Skeletal muscle satellite cell (primary cell): ENCODE data around the gene PPP1R9A.

Experiments
- H3K27me3 ChIP-seq: 2 replicates; pipeline ENCODE4 v1.7.0; 2013; ENCODE audit warnings: low read length; ENCODE audit not compliant: control insufficient read depth, insufficient read depth
- H3K36me3 ChIP-seq: 2 replicates; pipeline ENCODE4 v1.7.0; 2013; ENCODE audit warnings: mild to moderate bottlenecking, control low read depth, low read length; ENCODE audit not compliant: insufficient read depth
- H3K4me1 ChIP-seq: 2 replicates; pipeline ENCODE4 v1.7.0; 2013; ENCODE audit warnings: low read length; ENCODE audit not compliant: control insufficient read depth, insufficient read depth
- H3K4me2 ChIP-seq: 2 replicates; pipeline ENCODE4 v1.7.0; 2013; ENCODE audit warnings: mild to moderate bottlenecking, low read length
- H3K4me3 ChIP-seq: 2 replicates; pipeline ENCODE4 v1.7.0; 2013; ENCODE audit warnings: low read length
- H3K9ac ChIP-seq: 2 replicates; pipeline ENCODE4 v1.7.0; 2013; ENCODE audit warnings: mild to moderate bottlenecking, low read depth, low read length, moderate library complexity
- H3K9me3 ChIP-seq: replicated peaks from 2 replicates; pipeline ENCODE4 v1.7.0; 2013; ENCODE audit warnings: mild to moderate bottlenecking, control low read depth, low read length

PPP1R9A gene

GRCh38 chr7:94955807-94956206 lies 48.4 kb downstream of the PPP1R9A start:
- Histone ChIP-seq H3K9ac (no peak overlapping the region), H3K9me3 (no peaks in the 10 kb centered on the region), H3K4me3 (no peak overlapping the region), H3K4me2 (no peak overlapping the region), H3K36me3 (no peaks in the 10 kb centered on the region), H3K27me3 (no peaks in the 10 kb centered on the region), H3K4me1 (no peaks in the 10 kb centered on the region)

- Histone ChIP-seq H3K4me2 (no peak overlapping the region), H3K27me3 (no peaks in the 10 kb centered on the region), H3K36me3 (no peaks in the 10 kb centered on the region), H3K9ac (no peak overlapping the region), H3K4me1 (no peaks in the 10 kb centered on the region), H3K4me3 (no peak overlapping the region), H3K9me3 (no peaks in the 10 kb centered on the region)
Observed at GRCh38 chr7:94957061-94957460, 49.7 kb downstream of the PPP1R9A start.

- no peaks in the 10 kb centered on the region for H3K4me1 ChIP-seq
- H3K4me2 ChIP-seq = no peak overlapping the region
- no peaks in the 10 kb centered on the region for H3K27me3 ChIP-seq
- no peak overlapping the region for H3K4me3 ChIP-seq
- H3K36me3 ChIP-seq = no peaks in the 10 kb centered on the region
- H3K9ac ChIP-seq = no peak overlapping the region
- no peaks in the 10 kb centered on the region for H3K9me3 ChIP-seq
Observed at GRCh38 chr7:94962661-94963060, 55.3 kb downstream of the PPP1R9A start.

- Histone ChIP-seq H3K4me2 (no peak overlapping the region), H3K36me3 (no peaks in the 10 kb centered on the region), H3K9me3 (no peaks in the 10 kb centered on the region), H3K9ac (no peak overlapping the region), H3K27me3 (no peaks in the 10 kb centered on the region), H3K4me3 (no peak overlapping the region), H3K4me1 (peaks cover 25% of the 10 kb centered on the region)
Observed at GRCh38 chr7:94969434-94970084, 62.2 kb downstream of the PPP1R9A start.

- Histone ChIP-seq H3K36me3 (no peaks in the 10 kb centered on the region), H3K9me3 (no peaks in the 10 kb centered on the region), H3K27me3 (no peaks in the 10 kb centered on the region), H3K4me3 (no peak overlapping the region), H3K4me1 (peaks cover 29% of the 10 kb centered on the region), H3K9ac (no peak overlapping the region), H3K4me2 (no peak overlapping the region)
Observed at GRCh38 chr7:94970085-94970576, 62.7 kb downstream of the PPP1R9A start.

- peaks cover 37% of the 10 kb centered on the region for H3K4me1 ChIP-seq
- H3K4me2 ChIP-seq = peak overlapping the region; percentile 25
- H3K9ac ChIP-seq = no peak overlapping the region
- H3K36me3 ChIP-seq = no peaks in the 10 kb centered on the region
- H3K27me3 ChIP-seq = no peaks in the 10 kb centered on the region
- H3K9me3 ChIP-seq = no peaks in the 10 kb centered on the region
- H3K4me3 ChIP-seq = no peak overlapping the region
Observed at GRCh38 chr7:94971051-94971867, 63.9 kb downstream of the PPP1R9A start.

GRCh38 chr7:94972296-94972695 lies 64.9 kb downstream of the PPP1R9A start:
- Histone ChIP-seq H3K4me3 (no peak overlapping the region), H3K4me1 (peaks cover 37% of the 10 kb centered on the region), H3K36me3 (no peaks in the 10 kb centered on the region), H3K9ac (no peak overlapping the region), H3K27me3 (no peaks in the 10 kb centered on the region), H3K9me3 (no peaks in the 10 kb centered on the region), H3K4me2 (no peak overlapping the region)

- H3K9ac ChIP-seq = no peak overlapping the region
- no peaks in the 10 kb centered on the region for H3K9me3 ChIP-seq
- H3K4me2 ChIP-seq = no peak overlapping the region
- H3K4me3 ChIP-seq = no peak overlapping the region
- no peaks in the 10 kb centered on the region for H3K27me3 ChIP-seq
- H3K4me1 ChIP-seq = peaks cover 37% of the 10 kb centered on the region
- no peaks in the 10 kb centered on the region for H3K36me3 ChIP-seq
Observed at GRCh38 chr7:94973844-94974243, 66.5 kb downstream of the PPP1R9A start.

GRCh38 chr7:94974423-94974822 lies 67.0 kb downstream of the PPP1R9A start:
- Histone ChIP-seq H3K4me1 (peaks cover 37% of the 10 kb centered on the region), H3K36me3 (no peaks in the 10 kb centered on the region), H3K4me3 (no peak overlapping the region), H3K27me3 (no peaks in the 10 kb centered on the region), H3K9ac (no peak overlapping the region), H3K4me2 (no peak overlapping the region), H3K9me3 (no peaks in the 10 kb centered on the region)

GRCh38 chr7:94975336-94975735 lies 67.9 kb downstream of the PPP1R9A start:
- Histone ChIP-seq H3K36me3 (no peaks in the 10 kb centered on the region), H3K4me3 (no peak overlapping the region), H3K9me3 (no peaks in the 10 kb centered on the region), H3K27me3 (no peaks in the 10 kb centered on the region), H3K9ac (no peak overlapping the region), H3K4me1 (peaks cover 37% of the 10 kb centered on the region), H3K4me2 (no peak overlapping the region)

- Histone ChIP-seq H3K4me1 (peaks cover 4% of the 10 kb centered on the region), H3K27me3 (no peaks in the 10 kb centered on the region), H3K9ac (no peak overlapping the region), H3K4me3 (no peak overlapping the region), H3K4me2 (no peak overlapping the region), H3K36me3 (no peaks in the 10 kb centered on the region), H3K9me3 (no peaks in the 10 kb centered on the region)
Observed at GRCh38 chr7:94980418-94981142, 73.2 kb downstream of the PPP1R9A start.
